ENCODE data around the gene CPNE1.

DNA sequence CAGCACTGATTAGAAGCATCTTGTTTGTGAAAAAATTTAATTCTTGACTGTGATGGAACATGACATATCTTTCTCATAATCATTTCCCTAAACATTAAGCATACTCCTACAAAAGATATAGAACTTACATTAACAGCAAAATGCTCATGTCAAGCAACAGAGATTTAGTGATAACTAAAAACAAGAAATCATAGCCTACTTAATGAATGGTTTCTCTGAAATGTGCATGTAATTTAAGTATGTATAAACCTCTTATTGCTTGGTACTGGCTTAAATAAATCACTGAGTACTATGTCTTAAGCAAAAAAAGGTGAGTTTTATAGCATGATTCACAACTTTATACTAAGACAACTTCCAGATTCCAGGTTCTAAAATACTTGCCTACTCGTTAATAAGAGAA is 43.8 kb upstream of the CPNE1 start:
- TF ChIP-seq CEBPB (IDR thresholded peaks at IDR 0.05; ENCODE audit: low read depth): no peak
- TF ChIP-seq, protein P1, sequence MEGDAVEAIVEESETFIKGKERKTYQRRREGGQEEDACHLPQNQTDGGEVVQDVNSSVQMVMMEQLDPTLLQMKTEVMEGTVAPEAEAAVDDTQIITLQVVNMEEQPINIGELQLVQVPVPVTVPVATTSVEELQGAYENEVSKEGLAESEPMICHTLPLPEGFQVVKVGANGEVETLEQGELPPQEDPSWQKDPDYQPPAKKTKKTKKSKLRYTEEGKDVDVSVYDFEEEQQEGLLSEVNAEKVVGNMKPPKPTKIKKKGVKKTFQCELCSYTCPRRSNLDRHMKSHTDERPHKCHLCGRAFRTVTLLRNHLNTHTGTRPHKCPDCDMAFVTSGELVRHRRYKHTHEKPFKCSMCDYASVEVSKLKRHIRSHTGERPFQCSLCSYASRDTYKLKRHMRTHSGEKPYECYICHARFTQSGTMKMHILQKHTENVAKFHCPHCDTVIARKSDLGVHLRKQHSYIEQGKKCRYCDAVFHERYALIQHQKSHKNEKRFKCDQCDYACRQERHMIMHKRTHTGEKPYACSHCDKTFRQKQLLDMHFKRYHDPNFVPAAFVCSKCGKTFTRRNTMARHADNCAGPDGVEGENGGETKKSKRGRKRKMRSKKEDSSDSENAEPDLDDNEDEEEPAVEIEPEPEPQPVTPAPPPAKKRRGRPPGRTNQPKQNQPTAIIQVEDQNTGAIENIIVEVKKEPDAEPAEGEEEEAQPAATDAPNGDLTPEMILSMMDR (IDR thresholded peaks at IDR 0.05 in 2 of 3, conservative IDR thresholded peaks at IDR 0.05 in 1 of 3; ENCODE audit: borderline replicate concordance in 1 of 3, insufficient read depth in 1 of 3, low read depth in 2 of 3, low read length in 2 of 3): no peak
- TF ChIP-seq, protein P2, sequence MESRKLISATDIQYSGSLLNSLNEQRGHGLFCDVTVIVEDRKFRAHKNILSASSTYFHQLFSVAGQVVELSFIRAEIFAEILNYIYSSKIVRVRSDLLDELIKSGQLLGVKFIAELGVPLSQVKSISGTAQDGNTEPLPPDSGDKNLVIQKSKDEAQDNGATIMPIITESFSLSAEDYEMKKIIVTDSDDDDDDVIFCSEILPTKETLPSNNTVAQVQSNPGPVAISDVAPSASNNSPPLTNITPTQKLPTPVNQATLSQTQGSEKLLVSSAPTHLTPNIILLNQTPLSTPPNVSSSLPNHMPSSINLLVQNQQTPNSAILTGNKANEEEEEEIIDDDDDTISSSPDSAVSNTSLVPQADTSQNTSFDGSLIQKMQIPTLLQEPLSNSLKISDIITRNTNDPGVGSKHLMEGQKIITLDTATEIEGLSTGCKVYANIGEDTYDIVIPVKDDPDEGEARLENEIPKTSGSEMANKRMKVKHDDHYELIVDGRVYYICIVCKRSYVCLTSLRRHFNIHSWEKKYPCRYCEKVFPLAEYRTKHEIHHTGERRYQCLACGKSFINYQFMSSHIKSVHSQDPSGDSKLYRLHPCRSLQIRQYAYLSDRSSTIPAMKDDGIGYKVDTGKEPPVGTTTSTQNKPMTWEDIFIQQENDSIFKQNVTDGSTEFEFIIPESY (IDR thresholded peaks at IDR 0.05; ENCODE audit: extremely low read depth, insufficient replicate concordance, low read length): no peak
- TF ChIP-seq POLR2A (IDR thresholded peaks at IDR 0.05; ENCODE audit: borderline replicate concordance, extremely low read depth, insufficient read depth, insufficient read length): no peak

Data from HCT116 (cell line).